Endothelial cell of umbilical vein (primary cell): ENCODE data around the gene OR5H15. TPM values are rescaled to one million over a fixed set of nuclear protein-coding genes. Genes with fewer than 3 reads are reported as not detected.

Source experiments
- BruUV-seq: library from RNA; stranded (reverse); fragments of 400-500 nt; replicated peaks from 2 replicates; lab custom pipeline; 2021; lab: Mats Ljungman, UMichigan
- CTCF ChIA-PET: fragments of 300-600, 350-600 bp; sonication (Branson Sonifier 250); formaldehyde crosslinking; loops from one replicate; lab custom pipeline; 2021; ENCODE audit warnings: antibody characterized with exemption, inconsistent platforms; lab: Charles Lee
- POLR2A ChIA-PET: fragments of 300-600, 350-600 bp; sonication (Branson Sonifier 250); formaldehyde crosslinking; loops from one replicate; lab custom pipeline; 2021; ENCODE audit warnings: antibody characterized with exemption, inconsistent platforms; lab: Charles Lee
- DNase-seq: peaks from one replicate; pipeline ENCODE4 v3.0.0-alpha.2; 2011; ENCODE audit warnings: low read depth, low spot score
- FAIRE-seq: peaks from 2 replicates; lab custom pipeline; 2011; peaks lifted over from hg19 to GRCh38; lab: Jason Lieb, UNC
- H2AFZ ChIP-seq: 2 replicates; pipeline ENCODE4 v1.6.0; 2012; ENCODE audit warnings: low read depth, low read length, control low read depth, inconsistent platforms
- H3K27ac ChIP-seq: 2 replicates; pipeline ENCODE4 v1.5.1; 2011; ENCODE audit warnings: low read depth, mild to moderate bottlenecking, control low read depth, low read length, moderate library complexity; ENCODE audit not compliant: insufficient read depth
- H3K27me3 ChIP-seq, 2 experiments: 2 replicates each; pipeline versions ENCODE4 v1.6.0 to v1.6.1; 2011; ENCODE audit warnings: low read length in 2 of 2, mixed read lengths in 1 of 2; ENCODE audit not compliant: control insufficient read depth in 2 of 2, insufficient read depth in 2 of 2
- H3K36me3 ChIP-seq, 2 experiments: 2 replicates in 1 of 2; 3 replicates in 1 of 2; pipeline ENCODE4 v1.5.1; 2011; ENCODE audit warnings: low read length in 2 of 2, mild to moderate bottlenecking in 1 of 2, moderate library complexity in 1 of 2; ENCODE audit not compliant: control insufficient read depth in 2 of 2, insufficient read depth in 2 of 2; ENCODE audit errors: extremely low read depth in 1 of 2
- H3K4me1 ChIP-seq: 3 replicates; pipeline ENCODE4 v1.5.1; 2011; ENCODE audit warnings: mild to moderate bottlenecking, low read length; ENCODE audit not compliant: control insufficient read depth, insufficient read depth; ENCODE audit errors: extremely low read depth
- H3K4me2 ChIP-seq: 2 replicates; pipeline ENCODE4 v1.6.1; 2011; ENCODE audit warnings: low read length, control low read depth, mixed read lengths; ENCODE audit not compliant: insufficient read depth
- H3K4me3 ChIP-seq, 3 experiments: fragments of 200-600 bp in 1 of 3; sonication (generic), shearing (Covaris generic) in 1 of 3; replicated peaks in 1 of 3; 2 replicates each; pipeline ENCODE4 v1.5.1; 2011 to 2016; ENCODE audit warnings: control low read depth in 3 of 3, low read length in 3 of 3, mild to moderate bottlenecking in 2 of 3, inconsistent platforms in 1 of 3, low read depth in 1 of 3, moderate library complexity in 1 of 3; ENCODE audit not compliant: insufficient read depth in 1 of 3
- H3K79me2 ChIP-seq: 2 replicates; pipeline ENCODE4 v1.6.0; 2012; ENCODE audit warnings: low read length, inconsistent platforms; ENCODE audit not compliant: control insufficient read depth, insufficient read depth
- H3K9ac ChIP-seq: replicated peaks from 2 replicates; pipeline ENCODE3; 2011; ENCODE audit warnings: low read length, control low read depth; ENCODE audit not compliant: insufficient read depth; ENCODE audit errors: extremely low read depth
- H3K9me1 ChIP-seq: replicated peaks from 3 replicates; pipeline ENCODE4 v1.6.0; 2011; ENCODE audit warnings: mild to moderate bottlenecking, low read length; ENCODE audit not compliant: control insufficient read depth, insufficient read depth; ENCODE audit errors: extremely low read depth
- H3K9me3 ChIP-seq: replicated peaks from 2 replicates; pipeline ENCODE4 v1.5.1; 2012; ENCODE audit warnings: low read length, inconsistent platforms; ENCODE audit not compliant: control insufficient read depth, insufficient read depth
- H4K20me1 ChIP-seq: replicated peaks from 2 replicates; pipeline ENCODE3; 2011; ENCODE audit warnings: mild to moderate bottlenecking, low read length; ENCODE audit not compliant: control insufficient read depth, insufficient read depth; ENCODE audit errors: extremely low read depth
- JUN ChIP-seq: IDR thresholded peaks from 2 replicates; pipeline ENCODE4 v1.6.1; 2011; ENCODE audit warnings: borderline replicate concordance, low read depth; ENCODE audit not compliant: insufficient read length, insufficient read depth
- POLR2AphosphoS5 ChIP-seq: IDR thresholded peaks from 2 replicates; pipeline ENCODE4 v1.6.1; 2012; ENCODE audit warnings: low read depth, mild to moderate bottlenecking, control low read depth, low read length, moderate library complexity; ENCODE audit not compliant: insufficient read depth
- dilution Hi-C: fragments of 300-500 bp; cut with MboI; formaldehyde crosslinking; loops from one replicate; pipeline ENCODE4 v1.15.0; 2019; ENCODE audit warnings: low sequenced_read_pairs; ENCODE audit not compliant: extremely low pct_ligation_motif_present
- intact Hi-C: fragments of 100-400 bp; cut with micrococcal nuclease; formaldehyde crosslinking; loops from one replicate; pipeline ENCODE4 v1.10.0; 2022
- polyA plus RNA-seq, 4 experiments: library from polyadenylated mRNA; depleted of rRNA in 3 of 4; stranded (reverse) in 3 of 4; unstranded in 1 of 4; fragments of >200 nt; gene quantifications; 2 replicates each; pipeline versions ENCODE4 v1.2.1 to v1.2.3, GENCODE V29; 2011 to 2012; ENCODE audit warnings: missing spikeins in 1 of 4
- total RNA-seq: library from RNA; stranded (reverse); gene quantifications from 2 replicates; pipeline ENCODE4 v1.2.3, GENCODE V29; 2021
- TF ChIP-seq, protein P1 (sequence below), 2 donors: IDR thresholded peaks; 1 replicate in 1 of 2; 2 replicates in 1 of 2; pipeline ENCODE4 v1.5.1; 2011; ENCODE audit warnings: low read length in 2 of 2, mild to moderate bottlenecking in 2 of 2, moderate library complexity in 2 of 2, control low read depth in 1 of 2, inconsistent platforms in 1 of 2, low read depth in 1 of 2; ENCODE audit not compliant: insufficient read depth in 1 of 2; ENCODE audit errors: extremely low read depth in 1 of 2

OR5H15 gene
- total and polyA plus RNA-seq, 2 donors (not counting 3 experiments of a cell fraction or from before 2014, with no cell fraction given) = not detected

DNA sequence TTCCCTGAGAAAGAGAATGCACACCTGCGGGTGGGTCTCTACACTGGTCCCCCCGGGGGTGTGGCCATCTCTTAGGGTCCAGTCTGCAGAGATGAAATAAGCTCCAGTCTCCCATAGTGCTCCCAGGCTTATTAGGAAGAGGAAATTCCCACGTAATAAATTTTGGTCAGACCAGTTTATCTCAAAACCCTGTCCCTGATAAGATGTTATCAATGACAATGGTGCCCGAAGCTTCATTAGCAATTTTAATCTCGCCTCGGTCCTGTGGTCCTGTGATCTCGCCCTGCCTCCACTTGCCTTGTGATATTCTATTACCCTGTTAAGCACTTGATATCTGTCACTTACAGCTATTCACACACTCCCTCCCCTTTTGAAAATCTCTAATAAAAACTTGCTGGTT is 46.8 kb downstream of the OR5H15 start:
- Histone ChIP-seq H2AFZ (no peak overlapping the region), H3K27ac (no peak overlapping the region), H3K79me2 (no peaks in the 10 kb centered on the region), H3K27me3 (no peaks in the 10 kb centered on the region), H3K9me1 (no peaks in the 10 kb centered on the region), H4K20me1 (no peaks in the 10 kb centered on the region), H3K9me3 (no peaks in the 10 kb centered on the region), H3K36me3 (no peaks in the 10 kb centered on the region), H3K4me1 (no peaks in the 10 kb centered on the region), H3K9ac (no peak overlapping the region), H3K4me3 (no peak overlapping the region), H3K4me2 (no peak overlapping the region)
- POLR2A ChIA-PET = no interaction called here
- BruUV-seq = no TSS peak
- TF ChIP-seq, protein P1, sequence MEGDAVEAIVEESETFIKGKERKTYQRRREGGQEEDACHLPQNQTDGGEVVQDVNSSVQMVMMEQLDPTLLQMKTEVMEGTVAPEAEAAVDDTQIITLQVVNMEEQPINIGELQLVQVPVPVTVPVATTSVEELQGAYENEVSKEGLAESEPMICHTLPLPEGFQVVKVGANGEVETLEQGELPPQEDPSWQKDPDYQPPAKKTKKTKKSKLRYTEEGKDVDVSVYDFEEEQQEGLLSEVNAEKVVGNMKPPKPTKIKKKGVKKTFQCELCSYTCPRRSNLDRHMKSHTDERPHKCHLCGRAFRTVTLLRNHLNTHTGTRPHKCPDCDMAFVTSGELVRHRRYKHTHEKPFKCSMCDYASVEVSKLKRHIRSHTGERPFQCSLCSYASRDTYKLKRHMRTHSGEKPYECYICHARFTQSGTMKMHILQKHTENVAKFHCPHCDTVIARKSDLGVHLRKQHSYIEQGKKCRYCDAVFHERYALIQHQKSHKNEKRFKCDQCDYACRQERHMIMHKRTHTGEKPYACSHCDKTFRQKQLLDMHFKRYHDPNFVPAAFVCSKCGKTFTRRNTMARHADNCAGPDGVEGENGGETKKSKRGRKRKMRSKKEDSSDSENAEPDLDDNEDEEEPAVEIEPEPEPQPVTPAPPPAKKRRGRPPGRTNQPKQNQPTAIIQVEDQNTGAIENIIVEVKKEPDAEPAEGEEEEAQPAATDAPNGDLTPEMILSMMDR (IDR thresholded peaks at IDR 0.05; ENCODE audit: extremely low read depth in 1 of 2, insufficient read depth in 1 of 2, low read depth in 1 of 2, low read length in 2 of 2) = no peak
- intact Hi-C loops = no loop called here
- DNase-seq = no peak
- CTCF ChIA-PET = interaction anchor here (0.6 kb wide), 1 partner anchor 58 kb away, joined by 3 read pairs; no protein-coding TSS in a partner anchor
- dilution Hi-C loops = no loop called here
- no peak for FAIRE-seq

DNA sequence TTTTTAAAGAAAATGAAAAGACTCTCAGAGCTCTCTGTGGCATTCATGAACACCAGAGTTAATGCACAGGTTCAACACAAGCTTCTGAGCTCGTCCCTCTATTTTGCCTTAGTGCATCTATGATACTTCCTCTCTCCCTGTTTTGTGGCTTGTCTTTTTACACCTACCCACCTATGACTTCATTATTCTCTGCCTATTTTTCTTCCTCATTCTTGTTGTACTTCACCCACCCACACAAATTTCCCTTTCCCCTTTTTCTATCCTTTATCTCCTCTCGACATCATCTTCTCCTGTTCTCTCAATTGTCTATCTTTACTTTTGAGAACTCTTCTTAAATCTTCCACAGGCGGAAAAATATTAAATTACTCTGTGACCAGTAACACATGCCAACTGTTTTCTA is 48.6 kb downstream of the OR5H15 start:
- dilution Hi-C loops = no loop called here
- FAIRE-seq = no peak
- no peak overlapping the region for H3K4me3 ChIP-seq

More for the DNA sequence above, 48.6 kb downstream of the OR5H15 start:
- Histone ChIP-seq H3K9me3 (no peaks in the 10 kb centered on the region), H3K36me3 (no peaks in the 10 kb centered on the region), H4K20me1 (no peaks in the 10 kb centered on the region), H3K27me3 (no peaks in the 10 kb centered on the region), H2AFZ (no peak overlapping the region), H3K9me1 (no peaks in the 10 kb centered on the region), H3K4me2 (no peak overlapping the region), H3K79me2 (no peaks in the 10 kb centered on the region), H3K27ac (no peak overlapping the region), H3K4me1 (no peaks in the 10 kb centered on the region), H3K9ac (no peak overlapping the region)
- no peak for DNase-seq
- TF ChIP-seq POLR2AphosphoS5 = no peak
- TF ChIP-seq JUN = no peak
- CTCF ChIA-PET = no interaction called here
- POLR2A ChIA-PET = no interaction called here
- intact Hi-C loops = no loop called here
- no TSS peak for BruUV-seq

Other genes with a start within 250 kb of the OR5H15 start
- gene RIOX2, start 194.3 kb upstream of the OR5H15 start, total RNA-seq = 24.5 and 30.5 TPM in 2 replicates
- 10.3 and 14.5 TPM in 2 replicates for gene RIOX2, start 194.3 kb upstream of the OR5H15 start, polyA plus RNA-seq
- gene GABRR3, start 131.4 kb upstream of the OR5H15 start, total RNA-seq = not detected in 2 replicates
- not detected in 2 replicates for gene GABRR3, start 131.4 kb upstream of the OR5H15 start, polyA plus RNA-seq
- not detected in 2 replicates for gene OR5AC2, start 79.5 kb upstream of the OR5H15 start, total RNA-seq
- gene OR5AC2, start 79.5 kb upstream of the OR5H15 start, polyA plus RNA-seq = not detected in 2 replicates
- not detected in 2 replicates for gene OR5H1, start 36.0 kb upstream of the OR5H15 start, total RNA-seq
- not detected in 2 replicates for gene OR5H1, start 36.0 kb upstream of the OR5H15 start, polyA plus RNA-seq
- gene OR5H14, start 19.2 kb upstream of the OR5H15 start, total RNA-seq = 0.05 TPM in 1 of 2 replicates, not detected in the other
- not detected in 2 replicates for gene OR5H14, start 19.2 kb upstream of the OR5H15 start, polyA plus RNA-seq
- not detected in 2 replicates for gene OR5H6, start 97.5 kb downstream of the OR5H15 start, total RNA-seq
- gene OR5H6, start 97.5 kb downstream of the OR5H15 start, polyA plus RNA-seq = not detected in 2 replicates
- gene OR5H2, start 115.8 kb downstream of the OR5H15 start, total RNA-seq = not detected in 2 replicates
- gene OR5H2, start 115.8 kb downstream of the OR5H15 start, polyA plus RNA-seq = not detected in 2 replicates
- not detected in 2 replicates for gene OR5K4, start 187.2 kb downstream of the OR5H15 start, total RNA-seq
- gene OR5K4, start 187.2 kb downstream of the OR5H15 start, polyA plus RNA-seq = not detected in 2 replicates
- not detected in 2 replicates for gene OR5K3, start 224.0 kb downstream of the OR5H15 start, total RNA-seq
- gene OR5K3, start 224.0 kb downstream of the OR5H15 start, polyA plus RNA-seq = not detected in 2 replicates